PC-9 (cell line): ENCODE data around the gene DYSF.

Source experiments
- EZH2 ChIP-seq: fragments of 200-600 bp; sonication (generic); IDR thresholded peaks from 2 replicates; pipeline ENCODE4 v1.8.0; 2017; ENCODE audit warnings: antibody characterized with exemption, low read depth
- TF ChIP-seq, protein P1 (sequence below): fragments of 200-600 bp; sonication (generic); conservative IDR thresholded peaks from 2 replicates; pipeline ENCODE4 v1.6.1; 2017; ENCODE audit warnings: mixed run types, antibody characterized with exemption, mild to moderate bottlenecking, moderate library complexity

DNA sequence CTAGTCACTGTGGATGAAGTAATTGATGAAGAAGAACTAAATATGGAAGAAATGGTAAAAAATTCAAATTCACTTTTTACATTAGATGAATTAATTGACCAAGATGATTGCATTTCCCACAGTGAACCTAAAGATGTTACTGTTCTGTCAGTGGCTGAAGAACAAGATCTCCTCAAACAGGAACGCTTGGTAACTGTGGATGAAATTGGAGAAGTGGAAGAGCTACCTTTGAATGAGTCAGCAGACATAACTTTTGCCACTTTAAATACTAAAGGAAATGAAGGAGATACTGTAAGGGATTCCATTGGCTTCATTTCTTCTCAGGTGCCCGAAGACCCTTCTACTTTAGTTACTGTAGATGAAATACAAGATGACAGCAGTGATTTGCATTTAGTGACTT is 26.6 kb upstream of the DYSF start:
- TF ChIP-seq, protein P1, sequence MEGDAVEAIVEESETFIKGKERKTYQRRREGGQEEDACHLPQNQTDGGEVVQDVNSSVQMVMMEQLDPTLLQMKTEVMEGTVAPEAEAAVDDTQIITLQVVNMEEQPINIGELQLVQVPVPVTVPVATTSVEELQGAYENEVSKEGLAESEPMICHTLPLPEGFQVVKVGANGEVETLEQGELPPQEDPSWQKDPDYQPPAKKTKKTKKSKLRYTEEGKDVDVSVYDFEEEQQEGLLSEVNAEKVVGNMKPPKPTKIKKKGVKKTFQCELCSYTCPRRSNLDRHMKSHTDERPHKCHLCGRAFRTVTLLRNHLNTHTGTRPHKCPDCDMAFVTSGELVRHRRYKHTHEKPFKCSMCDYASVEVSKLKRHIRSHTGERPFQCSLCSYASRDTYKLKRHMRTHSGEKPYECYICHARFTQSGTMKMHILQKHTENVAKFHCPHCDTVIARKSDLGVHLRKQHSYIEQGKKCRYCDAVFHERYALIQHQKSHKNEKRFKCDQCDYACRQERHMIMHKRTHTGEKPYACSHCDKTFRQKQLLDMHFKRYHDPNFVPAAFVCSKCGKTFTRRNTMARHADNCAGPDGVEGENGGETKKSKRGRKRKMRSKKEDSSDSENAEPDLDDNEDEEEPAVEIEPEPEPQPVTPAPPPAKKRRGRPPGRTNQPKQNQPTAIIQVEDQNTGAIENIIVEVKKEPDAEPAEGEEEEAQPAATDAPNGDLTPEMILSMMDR: no peak
- TF ChIP-seq EZH2: no peak
